A549 (cell line): ENCODE measurements around the gene LMO7.

Experiments
- CEBPB ChIP-seq, 2 experiments: fragments of >200 bp in 1 of 2; sonication (Bioruptor Twin) in 1 of 2; formaldehyde crosslinking in 1 of 2; IDR thresholded peaks; 2 replicates each; pipeline ENCODE4 v1.6.1; 2012 to 2016
- CHD2 ChIP-seq: fragments of 150-350 bp; IDR thresholded peaks from 2 replicates; pipeline ENCODE4 v1.6.1; 2014; ENCODE audit warnings: low read length; ENCODE audit not compliant: partially characterized antibody
- EP300 ChIP-seq, 2 experiments: fragments of >200 bp; sonication (Bioruptor Twin); formaldehyde crosslinking; IDR thresholded peaks; 2 replicates in 1 of 2; 3 replicates in 1 of 2; pipeline ENCODE4 v1.6.1; 2016 to 2017
- HDAC2 ChIP-seq: fragments of 200-600 bp; sonication (generic); IDR thresholded peaks from 2 replicates; pipeline ENCODE4 v1.6.1; 2016
- POLR2A ChIP-seq: IDR thresholded peaks from 2 replicates; pipeline ENCODE4 v1.6.1; 2012; ENCODE audit warnings: mild to moderate bottlenecking, low read length
- RAD21 ChIP-seq, 2 experiments: fragments of >200 bp in 1 of 2; sonication (Bioruptor Twin) in 1 of 2; formaldehyde crosslinking in 1 of 2; IDR thresholded peaks in 1 of 2; conservative IDR thresholded peaks in 1 of 2; 2 replicates in 1 of 2; 3 replicates in 1 of 2; pipeline ENCODE4 v1.6.1; 2012 to 2018; ENCODE audit warnings: inconsistent platforms in 1 of 2
- RARB ChIP-seq: fragments of 250-450 bp; sonication (Bioruptor Pico); IDR thresholded peaks from 2 replicates; pipeline ENCODE4 v1.8.0; 2021; ENCODE audit warnings: mild to moderate bottlenecking, moderate library complexity
- ZFP36 ChIP-seq: fragments of 450-650 bp; IDR thresholded peaks from 2 replicates; pipeline ENCODE4 v1.6.1; 2014; ENCODE audit warnings: borderline replicate concordance; ENCODE audit not compliant: partially characterized antibody
- TF ChIP-seq, protein P1 (sequence below): fragments of >200 bp; sonication (Bioruptor Twin); formaldehyde crosslinking; IDR thresholded peaks from 3 replicates; pipeline ENCODE4 v1.5.1; 2016
- TF ChIP-seq, protein P2 (sequence below): fragments of 200-600 bp; sonication (generic); IDR thresholded peaks from 2 replicates; pipeline ENCODE4 v1.6.1; 2016; ENCODE audit warnings: antibody characterized with exemption, mild to moderate bottlenecking, moderate library complexity
- TF ChIP-seq, protein P3 (sequence below): IDR thresholded peaks from 2 replicates; pipeline ENCODE4 v1.6.1; 2012
- TF ChIP-seq, protein P4 (sequence below): fragments of 150-350 bp; IDR thresholded peaks from 2 replicates; pipeline ENCODE4 v1.6.1; 2014; ENCODE audit warnings: low read depth, mild to moderate bottlenecking, low read length
- TF ChIP-seq, protein P5 (sequence below): fragments of >200 bp; sonication (Bioruptor Twin); formaldehyde crosslinking; IDR thresholded peaks from 3 replicates; pipeline ENCODE4 v1.6.1; 2016

DNA sequence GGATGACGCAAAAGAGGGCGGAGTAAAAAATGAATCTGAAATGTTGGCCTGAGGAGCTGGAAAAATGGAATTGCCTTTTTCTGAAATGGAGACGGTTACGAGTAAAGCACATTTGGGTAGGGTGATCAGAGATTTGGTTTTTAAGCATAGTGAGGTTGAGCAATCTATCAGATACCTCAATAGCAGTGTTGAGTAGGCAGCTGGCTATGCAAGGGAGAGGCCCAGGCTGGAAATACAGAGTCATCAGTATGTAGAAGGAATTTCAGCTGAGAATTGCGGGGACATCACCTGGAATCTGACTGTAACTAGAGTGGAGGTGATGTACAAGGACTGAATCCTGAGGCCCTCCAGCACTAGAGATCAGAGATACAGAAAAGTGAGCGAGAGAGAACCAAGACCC, 224.8 kb downstream of the LMO7 start:
- TF ChIP-seq RARB (CRISPR knock-in tag) (no peak), HDAC2 (no peak), RAD21 (conservative IDR thresholded peaks at IDR 0.05 in 1 of 2, IDR thresholded peaks at IDR 0.05 in 1 of 2) (no peak), EP300 (IDR thresholded peaks at IDR 0.05) (no peak), POLR2A (no peak), CEBPB (IDR thresholded peaks at IDR 0.05) (no peak), CHD2 (no peak), ZFP36 (no peak)
- TF ChIP-seq, protein P1, sequence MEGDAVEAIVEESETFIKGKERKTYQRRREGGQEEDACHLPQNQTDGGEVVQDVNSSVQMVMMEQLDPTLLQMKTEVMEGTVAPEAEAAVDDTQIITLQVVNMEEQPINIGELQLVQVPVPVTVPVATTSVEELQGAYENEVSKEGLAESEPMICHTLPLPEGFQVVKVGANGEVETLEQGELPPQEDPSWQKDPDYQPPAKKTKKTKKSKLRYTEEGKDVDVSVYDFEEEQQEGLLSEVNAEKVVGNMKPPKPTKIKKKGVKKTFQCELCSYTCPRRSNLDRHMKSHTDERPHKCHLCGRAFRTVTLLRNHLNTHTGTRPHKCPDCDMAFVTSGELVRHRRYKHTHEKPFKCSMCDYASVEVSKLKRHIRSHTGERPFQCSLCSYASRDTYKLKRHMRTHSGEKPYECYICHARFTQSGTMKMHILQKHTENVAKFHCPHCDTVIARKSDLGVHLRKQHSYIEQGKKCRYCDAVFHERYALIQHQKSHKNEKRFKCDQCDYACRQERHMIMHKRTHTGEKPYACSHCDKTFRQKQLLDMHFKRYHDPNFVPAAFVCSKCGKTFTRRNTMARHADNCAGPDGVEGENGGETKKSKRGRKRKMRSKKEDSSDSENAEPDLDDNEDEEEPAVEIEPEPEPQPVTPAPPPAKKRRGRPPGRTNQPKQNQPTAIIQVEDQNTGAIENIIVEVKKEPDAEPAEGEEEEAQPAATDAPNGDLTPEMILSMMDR = no peak
- TF ChIP-seq, protein P2, sequence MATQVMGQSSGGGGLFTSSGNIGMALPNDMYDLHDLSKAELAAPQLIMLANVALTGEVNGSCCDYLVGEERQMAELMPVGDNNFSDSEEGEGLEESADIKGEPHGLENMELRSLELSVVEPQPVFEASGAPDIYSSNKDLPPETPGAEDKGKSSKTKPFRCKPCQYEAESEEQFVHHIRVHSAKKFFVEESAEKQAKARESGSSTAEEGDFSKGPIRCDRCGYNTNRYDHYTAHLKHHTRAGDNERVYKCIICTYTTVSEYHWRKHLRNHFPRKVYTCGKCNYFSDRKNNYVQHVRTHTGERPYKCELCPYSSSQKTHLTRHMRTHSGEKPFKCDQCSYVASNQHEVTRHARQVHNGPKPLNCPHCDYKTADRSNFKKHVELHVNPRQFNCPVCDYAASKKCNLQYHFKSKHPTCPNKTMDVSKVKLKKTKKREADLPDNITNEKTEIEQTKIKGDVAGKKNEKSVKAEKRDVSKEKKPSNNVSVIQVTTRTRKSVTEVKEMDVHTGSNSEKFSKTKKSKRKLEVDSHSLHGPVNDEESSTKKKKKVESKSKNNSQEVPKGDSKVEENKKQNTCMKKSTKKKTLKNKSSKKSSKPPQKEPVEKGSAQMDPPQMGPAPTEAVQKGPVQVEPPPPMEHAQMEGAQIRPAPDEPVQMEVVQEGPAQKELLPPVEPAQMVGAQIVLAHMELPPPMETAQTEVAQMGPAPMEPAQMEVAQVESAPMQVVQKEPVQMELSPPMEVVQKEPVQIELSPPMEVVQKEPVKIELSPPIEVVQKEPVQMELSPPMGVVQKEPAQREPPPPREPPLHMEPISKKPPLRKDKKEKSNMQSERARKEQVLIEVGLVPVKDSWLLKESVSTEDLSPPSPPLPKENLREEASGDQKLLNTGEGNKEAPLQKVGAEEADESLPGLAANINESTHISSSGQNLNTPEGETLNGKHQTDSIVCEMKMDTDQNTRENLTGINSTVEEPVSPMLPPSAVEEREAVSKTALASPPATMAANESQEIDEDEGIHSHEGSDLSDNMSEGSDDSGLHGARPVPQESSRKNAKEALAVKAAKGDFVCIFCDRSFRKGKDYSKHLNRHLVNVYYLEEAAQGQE = no peak
- TF ChIP-seq, protein P3, sequence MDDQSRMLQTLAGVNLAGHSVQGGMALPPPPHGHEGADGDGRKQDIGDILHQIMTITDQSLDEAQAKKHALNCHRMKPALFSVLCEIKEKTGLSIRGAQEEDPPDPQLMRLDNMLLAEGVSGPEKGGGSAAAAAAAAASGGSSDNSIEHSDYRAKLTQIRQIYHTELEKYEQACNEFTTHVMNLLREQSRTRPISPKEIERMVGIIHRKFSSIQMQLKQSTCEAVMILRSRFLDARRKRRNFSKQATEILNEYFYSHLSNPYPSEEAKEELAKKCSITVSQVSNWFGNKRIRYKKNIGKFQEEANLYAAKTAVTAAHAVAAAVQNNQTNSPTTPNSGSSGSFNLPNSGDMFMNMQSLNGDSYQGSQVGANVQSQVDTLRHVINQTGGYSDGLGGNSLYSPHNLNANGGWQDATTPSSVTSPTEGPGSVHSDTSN = no peak
- TF ChIP-seq, protein P4, sequence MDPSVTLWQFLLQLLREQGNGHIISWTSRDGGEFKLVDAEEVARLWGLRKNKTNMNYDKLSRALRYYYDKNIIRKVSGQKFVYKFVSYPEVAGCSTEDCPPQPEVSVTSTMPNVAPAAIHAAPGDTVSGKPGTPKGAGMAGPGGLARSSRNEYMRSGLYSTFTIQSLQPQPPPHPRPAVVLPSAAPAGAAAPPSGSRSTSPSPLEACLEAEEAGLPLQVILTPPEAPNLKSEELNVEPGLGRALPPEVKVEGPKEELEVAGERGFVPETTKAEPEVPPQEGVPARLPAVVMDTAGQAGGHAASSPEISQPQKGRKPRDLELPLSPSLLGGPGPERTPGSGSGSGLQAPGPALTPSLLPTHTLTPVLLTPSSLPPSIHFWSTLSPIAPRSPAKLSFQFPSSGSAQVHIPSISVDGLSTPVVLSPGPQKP = no peak
- TF ChIP-seq, protein P5, sequence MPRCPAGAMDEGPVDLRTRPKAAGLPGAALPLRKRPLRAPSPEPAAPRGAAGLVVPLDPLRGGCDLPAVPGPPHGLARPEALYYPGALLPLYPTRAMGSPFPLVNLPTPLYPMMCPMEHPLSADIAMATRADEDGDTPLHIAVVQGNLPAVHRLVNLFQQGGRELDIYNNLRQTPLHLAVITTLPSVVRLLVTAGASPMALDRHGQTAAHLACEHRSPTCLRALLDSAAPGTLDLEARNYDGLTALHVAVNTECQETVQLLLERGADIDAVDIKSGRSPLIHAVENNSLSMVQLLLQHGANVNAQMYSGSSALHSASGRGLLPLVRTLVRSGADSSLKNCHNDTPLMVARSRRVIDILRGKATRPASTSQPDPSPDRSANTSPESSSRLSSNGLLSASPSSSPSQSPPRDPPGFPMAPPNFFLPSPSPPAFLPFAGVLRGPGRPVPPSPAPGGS = no peak
